ENCODE data around the gene CLCNKA. TPM values are rescaled to one million over a fixed set of nuclear protein-coding genes. Genes with fewer than 3 reads are reported as not detected.
A peak's percentile ranks its signal among the peaks of the same experiment; 100 is the strongest.

The CLCNKA gene
- total RNA-seq, 1 donor from 2014 or later = not detected

DNA sequence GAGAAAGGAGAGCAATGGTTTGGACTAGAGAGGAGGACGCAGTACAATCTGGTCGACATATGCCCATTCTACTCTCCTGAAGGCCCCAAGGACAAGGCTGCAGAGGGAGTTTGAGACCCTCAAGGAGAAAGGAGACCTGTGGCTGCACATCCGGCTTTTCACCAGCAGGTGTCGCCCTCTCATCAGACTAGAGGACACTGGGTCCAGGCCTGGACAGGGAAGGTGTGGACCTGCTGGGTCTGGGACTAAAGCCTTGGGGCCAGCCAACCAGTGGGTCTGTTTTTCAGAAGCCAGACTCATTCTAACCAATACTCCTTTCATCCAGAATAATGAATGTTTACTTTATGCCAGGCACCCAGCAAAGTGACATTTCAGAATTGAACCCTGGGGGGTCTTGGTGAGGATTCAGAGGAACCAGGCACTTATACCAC is 12.8 kb upstream of the CLCNKA start:
- TF ChIP-seq, protein P1, sequence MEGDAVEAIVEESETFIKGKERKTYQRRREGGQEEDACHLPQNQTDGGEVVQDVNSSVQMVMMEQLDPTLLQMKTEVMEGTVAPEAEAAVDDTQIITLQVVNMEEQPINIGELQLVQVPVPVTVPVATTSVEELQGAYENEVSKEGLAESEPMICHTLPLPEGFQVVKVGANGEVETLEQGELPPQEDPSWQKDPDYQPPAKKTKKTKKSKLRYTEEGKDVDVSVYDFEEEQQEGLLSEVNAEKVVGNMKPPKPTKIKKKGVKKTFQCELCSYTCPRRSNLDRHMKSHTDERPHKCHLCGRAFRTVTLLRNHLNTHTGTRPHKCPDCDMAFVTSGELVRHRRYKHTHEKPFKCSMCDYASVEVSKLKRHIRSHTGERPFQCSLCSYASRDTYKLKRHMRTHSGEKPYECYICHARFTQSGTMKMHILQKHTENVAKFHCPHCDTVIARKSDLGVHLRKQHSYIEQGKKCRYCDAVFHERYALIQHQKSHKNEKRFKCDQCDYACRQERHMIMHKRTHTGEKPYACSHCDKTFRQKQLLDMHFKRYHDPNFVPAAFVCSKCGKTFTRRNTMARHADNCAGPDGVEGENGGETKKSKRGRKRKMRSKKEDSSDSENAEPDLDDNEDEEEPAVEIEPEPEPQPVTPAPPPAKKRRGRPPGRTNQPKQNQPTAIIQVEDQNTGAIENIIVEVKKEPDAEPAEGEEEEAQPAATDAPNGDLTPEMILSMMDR (IDR thresholded peaks at IDR 0.05; ENCODE audit: insufficient read depth, low read length, poor library complexity, severe bottlenecking) = peak; percentile 97
- no peak for DNase-seq (ENCODE audit: low read depth)
- Histone ChIP-seq H3K36me3 (ENCODE audit: control insufficient read depth, insufficient read depth, low read length) (no peaks in the 10 kb centered on the region), H3K27me3 (ENCODE audit: control insufficient read depth, insufficient read depth, low read length) (peaks cover 3% of the 10 kb centered on the region), H3K4me3 (ENCODE audit: low read depth, low read length) (no peak overlapping the region)

DNA sequence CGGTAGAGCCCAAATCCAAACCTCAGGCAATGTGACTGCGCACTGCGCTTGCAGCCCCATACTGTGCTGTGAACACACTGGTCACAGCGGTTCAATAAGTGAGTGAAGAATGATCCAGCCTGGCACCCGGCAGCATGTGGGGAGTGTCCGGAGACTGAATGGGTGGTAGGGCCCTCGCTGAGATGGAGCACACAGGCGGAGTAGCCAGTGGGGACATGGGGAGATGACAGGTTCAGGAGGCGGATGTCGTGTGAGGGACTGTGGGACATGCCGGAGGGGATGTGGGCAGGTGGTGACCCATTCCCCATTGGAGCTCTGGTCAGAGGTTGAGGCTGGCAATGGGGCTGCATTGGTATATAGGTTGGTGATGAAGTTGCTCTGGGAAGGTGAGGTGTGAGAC is 12.2 kb upstream of the CLCNKA start:
- TF ChIP-seq, protein P1 (IDR thresholded peaks at IDR 0.05; ENCODE audit: insufficient read depth, low read length, poor library complexity, severe bottlenecking) = no peak
- Histone ChIP-seq H3K27me3 (ENCODE audit: control insufficient read depth, insufficient read depth, low read length) (peaks cover 3% of the 10 kb centered on the region), H3K4me3 (ENCODE audit: low read depth, low read length) (no peak overlapping the region), H3K36me3 (ENCODE audit: control insufficient read depth, insufficient read depth, low read length) (no peaks in the 10 kb centered on the region)
- no peak for DNase-seq (ENCODE audit: low read depth)

DNA sequence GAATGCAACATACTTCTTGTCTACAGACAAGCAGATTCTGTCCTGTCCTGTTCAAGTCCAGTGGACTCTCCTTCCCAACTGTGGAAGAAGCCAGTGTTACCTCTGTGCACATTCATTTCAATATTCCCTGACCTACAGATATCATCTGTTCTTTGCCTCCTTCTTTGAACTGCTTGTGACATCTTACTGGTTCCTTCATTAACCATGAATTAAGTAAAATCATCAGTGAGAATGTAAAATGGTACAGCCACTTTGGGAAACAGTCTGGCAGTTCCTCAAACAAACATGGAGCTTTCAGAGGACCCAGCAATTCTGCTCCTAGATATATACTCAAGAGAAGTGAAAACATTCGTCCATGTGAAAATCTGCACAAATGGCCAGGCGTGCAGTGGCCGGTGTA is 11.0 kb upstream of the CLCNKA start:
- DNase-seq (ENCODE audit: low read depth) = no peak
- Histone ChIP-seq H3K36me3 (ENCODE audit: control insufficient read depth, insufficient read depth, low read length) (no peaks in the 10 kb centered on the region), H3K27me3 (ENCODE audit: control insufficient read depth, insufficient read depth, low read length) (no peaks in the 10 kb centered on the region), H3K4me3 (ENCODE audit: low read depth, low read length) (no peak overlapping the region)
- TF ChIP-seq, protein P1 (IDR thresholded peaks at IDR 0.05; ENCODE audit: insufficient read depth, low read length, poor library complexity, severe bottlenecking) = no peak

DNA sequence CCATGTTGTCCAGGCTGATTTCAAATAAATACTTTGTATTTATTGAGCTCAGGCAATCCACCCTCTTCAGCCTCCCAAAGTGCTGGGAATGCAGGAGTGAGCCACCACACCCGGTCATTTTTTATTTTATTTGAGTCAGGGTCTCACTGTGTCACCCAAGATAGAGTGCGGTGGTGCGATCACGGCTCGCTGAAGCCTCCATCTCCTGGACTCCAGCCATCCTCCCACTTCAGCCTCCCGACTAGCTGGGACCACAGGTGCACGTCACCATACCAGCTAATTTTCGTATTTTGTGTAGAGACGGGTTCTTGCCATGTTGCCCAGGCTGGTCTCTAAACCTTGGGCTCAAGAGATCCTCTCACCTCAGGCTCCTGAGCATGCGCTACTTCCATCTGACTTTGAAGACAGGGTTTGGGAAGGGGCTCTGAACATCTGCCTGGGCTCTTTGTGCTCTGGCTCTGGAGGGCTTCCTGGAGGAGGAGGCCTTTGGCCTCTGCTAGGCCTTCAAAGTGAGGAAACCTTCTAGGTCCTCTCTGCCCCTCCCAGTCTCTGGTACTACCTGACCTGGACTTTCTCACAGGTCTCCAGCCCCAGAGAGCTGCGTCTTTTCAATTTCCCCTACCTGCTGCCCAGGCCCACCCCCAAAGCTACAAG is 9.8 kb upstream of the CLCNKA start:
- DNase-seq (ENCODE audit: low read depth) = no peak
- TF ChIP-seq, protein P1 (IDR thresholded peaks at IDR 0.05; ENCODE audit: insufficient read depth, low read length, poor library complexity, severe bottlenecking) = no peak
- Histone ChIP-seq H3K4me3 (ENCODE audit: low read depth, low read length) (no peak overlapping the region), H3K27me3 (ENCODE audit: control insufficient read depth, insufficient read depth, low read length) (no peaks in the 10 kb centered on the region), H3K36me3 (ENCODE audit: control insufficient read depth, insufficient read depth, low read length) (no peaks in the 10 kb centered on the region)

DNA sequence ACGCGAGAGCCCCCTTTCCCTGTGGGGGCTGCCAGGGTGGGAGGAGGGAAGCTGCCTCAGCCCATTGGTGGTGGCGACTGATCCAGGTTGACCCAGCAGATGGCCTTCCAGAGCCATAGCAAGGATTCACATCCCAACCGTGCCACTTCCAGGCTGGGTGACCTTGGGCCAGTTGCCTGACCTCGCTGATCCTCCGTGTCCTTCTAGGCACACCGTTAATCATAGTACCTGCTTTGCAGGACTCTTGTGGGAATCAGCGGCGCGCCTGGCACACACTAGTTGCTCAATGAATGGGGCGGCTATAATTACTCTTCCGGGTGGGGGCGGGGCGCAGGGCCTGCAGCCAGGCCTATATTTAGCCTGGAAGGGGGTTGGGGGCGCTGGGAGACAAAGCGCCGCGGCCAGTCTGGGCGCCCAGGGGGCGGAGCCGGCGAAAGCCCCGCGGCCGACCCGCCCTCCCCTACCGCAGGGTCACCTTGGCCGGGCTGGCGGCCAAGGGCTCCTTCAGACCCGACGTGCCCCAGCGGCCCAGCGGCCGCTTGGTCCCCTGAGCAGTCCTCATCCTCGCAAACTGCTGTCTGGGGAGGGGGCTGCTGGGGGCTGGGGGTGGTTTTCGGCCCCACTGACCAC is 9.1 kb upstream of the CLCNKA start:
- TF ChIP-seq, protein P1 (IDR thresholded peaks at IDR 0.05; ENCODE audit: insufficient read depth, low read length, poor library complexity, severe bottlenecking) = no peak
- no peak for DNase-seq (ENCODE audit: low read depth)
- Histone ChIP-seq H3K4me3 (ENCODE audit: low read depth, low read length) (peak overlapping the region; percentile 32), H3K36me3 (ENCODE audit: control insufficient read depth, insufficient read depth, low read length) (no peaks in the 10 kb centered on the region), H3K27me3 (ENCODE audit: control insufficient read depth, insufficient read depth, low read length) (no peaks in the 10 kb centered on the region)
